CD4-positive, CD25-positive, alpha-beta regulatory T cell (primary cell): ENCODE measurements around the gene RAD51D. TPM values are rescaled to one million over a fixed set of nuclear protein-coding genes. Genes with fewer than 3 reads are reported as not detected.
"Not testable (repeated sequence)": the region's sequence is repeated elsewhere in the genome, so short reads cannot be mapped to it uniquely, and the experiment has no call there.

Experiments
- ATAC-seq, 2 donors: fragments of 150-1000 bp; cut with Tn5 transposase; one replicate each; pipeline ENCODE4 v1.10.0; 2021; ENCODE audit warnings: low read depth in 2 of 2, moderate number of reproducible peaks in 2 of 2, moderate library complexity in 1 of 2
- DNase-seq, 3 donors: peaks; one replicate each; pipeline versions ENCODE4 v3.0.0 to v3.0.0-alpha.2; 2012 to 2022; ENCODE audit warnings: mixed read lengths in 1 of 3
- H3K27ac ChIP-seq: one replicate; pipeline ENCODE4 v1.7.0; 2013; ENCODE audit warnings: mild to moderate bottlenecking, low read length; ENCODE audit not compliant: insufficient read depth, poor library complexity, severe bottlenecking
- H3K27me3 ChIP-seq: one replicate; pipeline ENCODE4 v1.7.0; 2013; ENCODE audit warnings: low read length; ENCODE audit not compliant: control insufficient read depth, insufficient read depth
- H3K36me3 ChIP-seq: one replicate; pipeline ENCODE4 v1.7.0; 2013; ENCODE audit warnings: mild to moderate bottlenecking, low read length, moderate library complexity; ENCODE audit not compliant: control insufficient read depth, insufficient read depth
- H3K4me1 ChIP-seq: 2 replicates; pipeline ENCODE4 v1.7.0; 2013; ENCODE audit warnings: mild to moderate bottlenecking, low read length; ENCODE audit not compliant: insufficient read depth, control insufficient read depth, poor library complexity, severe bottlenecking
- H3K4me3 ChIP-seq: one replicate; pipeline ENCODE4 v1.7.0; 2013; ENCODE audit warnings: low read depth, mild to moderate bottlenecking, low read length, moderate library complexity
- H3K9me3 ChIP-seq, 2 experiments: 1 replicate in 1 of 2; 2 replicates in 1 of 2; pipeline ENCODE4 v1.7.0; 2013; ENCODE audit warnings: low read length in 2 of 2, mild to moderate bottlenecking in 1 of 2, moderate library complexity in 1 of 2; ENCODE audit not compliant: control insufficient read depth in 2 of 2
- H3K27ac Mint-ChIP-seq, 3 donors: one replicate each; pipeline ENCODE4 v1.8.0; 2020 to 2022; ENCODE audit warnings: mild to moderate bottlenecking in 3 of 3, mixed read lengths in 3 of 3, moderate library complexity in 2 of 3
- H3K27me3 Mint-ChIP-seq: one replicate; pipeline ENCODE4 v1.8.0; 2022; ENCODE audit warnings: mild to moderate bottlenecking, mixed read lengths
- H3K36me3 Mint-ChIP-seq: one replicate; pipeline ENCODE4 v1.8.0; 2020; ENCODE audit warnings: mixed read lengths
- H3K4me1 Mint-ChIP-seq, 4 donors: one replicate each; pipeline ENCODE4 v1.8.0; 2020 to 2022; ENCODE audit warnings: mixed read lengths in 4 of 4, mild to moderate bottlenecking in 1 of 4
- H3K4me3 Mint-ChIP-seq, 4 donors: one replicate each; pipeline ENCODE4 v1.8.0; 2020 to 2022; ENCODE audit warnings: mild to moderate bottlenecking in 4 of 4, mixed read lengths in 4 of 4, moderate library complexity in 3 of 4
- H3K9me3 Mint-ChIP-seq, 7 donors: one replicate each; pipeline ENCODE4 v1.8.0; 2020 to 2022; ENCODE audit warnings: mixed read lengths in 7 of 7, mild to moderate bottlenecking in 3 of 7, moderate library complexity in 2 of 7
- polyA plus RNA-seq, 4 donors: library from polyadenylated mRNA; unstranded; fragments of 300-500 nt; fragmentation: Illumina TruSeq; gene quantifications; one replicate each; pipeline ENCODE4 v1.2.3, GENCODE V29; 2021
- total RNA-seq: library from RNA; stranded (reverse); gene quantifications from one replicate; pipeline ENCODE4 v1.2.3, GENCODE V29; 2022

Gene RAD51D
- total and polyA plus RNA-seq, 5 donors from 2014 or later = 7.0 to 11.7 (median 11.0) TPM

GRCh38 chr17:35161281-35161761 is 41.7 kb upstream of the RAD51D start:
- peak in 2 of 3 donors; percentile 53 to 75 for DNase-seq
- H3K4me1 ChIP-seq = peaks cover 31% of the 10 kb centered on the region
- peak; percentile 88 to 91 for ATAC-seq

GRCh38 chr17:35160354-35161201 is 40.9 kb upstream of the RAD51D start:
- peaks cover 20 to 64% (median 40%) of the 10 kb centered on the region in 4 donors for H3K4me1 Mint-ChIP-seq
- Histone ChIP-seq H3K27ac (peak overlapping the region; percentile 72), H3K27me3 (no peaks in the 10 kb centered on the region), H3K9me3 (no peaks in the 10 kb centered on the region), H3K4me1 (peaks cover 31% of the 10 kb centered on the region), H3K4me3 (peak overlapping the region; percentile 51), H3K36me3 (no peaks in the 10 kb centered on the region)
- H3K27ac Mint-ChIP-seq = peak overlapping the region; percentile 2 to 79 (median 76)
- H3K9me3 Mint-ChIP-seq = no peaks in the 10 kb centered on the region
- peak overlapping the region; percentile 11 to 69 (median 38) for H3K4me3 Mint-ChIP-seq
- no peaks in the 10 kb centered on the region for H3K36me3 Mint-ChIP-seq
- peak in 2 of 3 donors; percentile 22 to 48 for DNase-seq
- H3K27me3 Mint-ChIP-seq = no peaks in the 10 kb centered on the region
- peak; percentile 47 to 49 for ATAC-seq

More at GRCh38 chr17:35161281-35161761, 41.7 kb upstream of the RAD51D start:
- peak overlapping the region; percentile 72 for H3K27ac ChIP-seq
- Mint-ChIP-seq H3K9me3 (no peaks in the 10 kb centered on the region), H3K27me3 (no peaks in the 10 kb centered on the region), H3K4me1 (peaks cover 20 to 66% (median 39%) of the 10 kb centered on the region in 4 donors), H3K27ac (peak overlapping the region; percentile 0 to 79 (median 76)), H3K36me3 (no peaks in the 10 kb centered on the region), H3K4me3 (peak overlapping the region; percentile 11 to 69 (median 38))
- no peaks in the 10 kb centered on the region for H3K9me3 ChIP-seq
- H3K36me3 ChIP-seq = no peaks in the 10 kb centered on the region
- no peaks in the 10 kb centered on the region for H3K27me3 ChIP-seq
- peak overlapping the region; percentile 51 for H3K4me3 ChIP-seq

- Histone ChIP-seq H3K36me3 (no peaks in the 10 kb centered on the region), H3K4me3 (no peak overlapping the region), H3K4me1 (peaks cover 31% of the 10 kb centered on the region), H3K27me3 (no peaks in the 10 kb centered on the region), H3K9me3 (no peaks in the 10 kb centered on the region), H3K27ac (no peak overlapping the region)
- H3K4me3 Mint-ChIP-seq = peak overlapping the region in 1 of 4 donors; percentile 69
- H3K9me3 Mint-ChIP-seq = no peaks in the 10 kb centered on the region
- DNase-seq (no peak), ATAC-seq (no peak)
- peaks cover 20 to 58% (median 38%) of the 10 kb centered on the region in 4 donors for H3K4me1 Mint-ChIP-seq
- no peaks in the 10 kb centered on the region for H3K36me3 Mint-ChIP-seq
- peak overlapping the region; percentile 78 to 87 (median 79) for H3K27ac Mint-ChIP-seq
- H3K27me3 Mint-ChIP-seq = no peaks in the 10 kb centered on the region
Measured at GRCh38 chr17:35159940-35160339, 40.3 kb upstream of the RAD51D start.

- DNase-seq = no peak
- Mint-ChIP-seq H3K36me3 (no peaks in the 10 kb centered on the region), H3K27me3 (peaks cover 8% of the 10 kb centered on the region), H3K4me1 (peaks cover 5 to 19% (median 10%) of the 10 kb centered on the region in 4 donors), H3K9me3 (no peaks in the 10 kb centered on the region), H3K4me3 (peak overlapping the region in 1 of 4 donors; percentile 7), H3K27ac (peak overlapping the region in 1 of 3 donors; percentile 15)
- H3K4me3 ChIP-seq = no peak overlapping the region
- H3K27ac ChIP-seq = no peak overlapping the region
- ATAC-seq = no peak
- H3K4me1 ChIP-seq = peaks cover 6% of the 10 kb centered on the region
- no peaks in the 10 kb centered on the region for H3K27me3 ChIP-seq
- no peaks in the 10 kb centered on the region for H3K36me3 ChIP-seq
- H3K9me3 ChIP-seq = no peaks in the 10 kb centered on the region
Measured at GRCh38 chr17:35155246-35155645, 35.6 kb upstream of the RAD51D start.

- no peak overlapping the region for H3K4me3 ChIP-seq
- Mint-ChIP-seq H3K4me3 (peak overlapping the region in 1 of 4 donors; percentile 17), H3K4me1 (peaks cover 0 to 12% (median 4%) of the 10 kb centered on the region in 4 donors), H3K27ac (no peak overlapping the region), H3K36me3 (no peaks in the 10 kb centered on the region), H3K27me3 (peaks cover 8% of the 10 kb centered on the region), H3K9me3 (no peaks in the 10 kb centered on the region)
- H3K27me3 ChIP-seq = no peaks in the 10 kb centered on the region
- no peak for ATAC-seq
- no peaks in the 10 kb centered on the region for H3K9me3 ChIP-seq
- no peaks in the 10 kb centered on the region for H3K36me3 ChIP-seq
- DNase-seq = no peak
- no peak overlapping the region for H3K27ac ChIP-seq
- H3K4me1 ChIP-seq = no peaks in the 10 kb centered on the region
Measured at GRCh38 chr17:35154196-35155165, 34.8 kb upstream of the RAD51D start.

GRCh38 chr17:35152421-35153140 is 32.9 kb upstream of the RAD51D start:
- Mint-ChIP-seq H3K4me3 (no peak overlapping the region), H3K27me3 (peaks cover 8% of the 10 kb centered on the region), H3K9me3 (peaks cover 0 to 2% (median 0%) of the 10 kb centered on the region in 7 donors), H3K36me3 (no peaks in the 10 kb centered on the region), H3K27ac (no peak overlapping the region), H3K4me1 (peaks cover 0 to 5% (median 0%) of the 10 kb centered on the region in 4 donors)
- DNase-seq (no peak), ATAC-seq (no peak)
- Histone ChIP-seq H3K36me3 (no peaks in the 10 kb centered on the region), H3K27ac (no peak overlapping the region), H3K9me3 (no peaks in the 10 kb centered on the region), H3K4me3 (no peak overlapping the region), H3K4me1 (no peaks in the 10 kb centered on the region), H3K27me3 (no peaks in the 10 kb centered on the region)

- Mint-ChIP-seq H3K4me3 (peak overlapping the region in 1 of 4 donors; percentile 74), H3K27ac (peak overlapping the region in 1 of 3 donors; percentile 38)
- H3K9me3 Mint-ChIP-seq, H3K36me3 Mint-ChIP-seq, H3K9me3 ChIP-seq, H3K27me3 Mint-ChIP-seq, H3K4me1 ChIP-seq, H3K27ac ChIP-seq, ATAC-seq, H3K4me1 Mint-ChIP-seq, H3K27me3 ChIP-seq, H3K4me3 ChIP-seq, DNase-seq, H3K36me3 ChIP-seq: not testable (repeated sequence)
Measured at GRCh38 chr17:35151080-35151479, 31.4 kb upstream of the RAD51D start.
